ENCODE measurements around the gene ERFE.
"Not testable (repeated sequence)": the region's sequence is repeated elsewhere in the genome, so short reads cannot be mapped to it uniquely, and the experiment has no call there.

Gene ERFE, protein sequence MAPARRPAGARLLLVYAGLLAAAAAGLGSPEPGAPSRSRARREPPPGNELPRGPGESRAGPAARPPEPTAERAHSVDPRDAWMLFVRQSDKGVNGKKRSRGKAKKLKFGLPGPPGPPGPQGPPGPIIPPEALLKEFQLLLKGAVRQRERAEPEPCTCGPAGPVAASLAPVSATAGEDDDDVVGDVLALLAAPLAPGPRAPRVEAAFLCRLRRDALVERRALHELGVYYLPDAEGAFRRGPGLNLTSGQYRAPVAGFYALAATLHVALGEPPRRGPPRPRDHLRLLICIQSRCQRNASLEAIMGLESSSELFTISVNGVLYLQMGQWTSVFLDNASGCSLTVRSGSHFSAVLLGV

GRCh38 chr2:238158509-238159070, at the start of gene ERFE:
Gene ERFE, plus strand, starts transcription at chr2:238158970. Its CDS starts 38 bp downstream, at chr2:238159008.
- DNase-seq (ENCODE audit: low read depth in 2 of 2) = peak; percentile 40 to 56

- DNase-seq (ENCODE audit: low read depth in 2 of 2) = no peak
These were observed 45.2 kb upstream of the ERFE start for GRCh38 chr2:238113611-238114010.

DNA sequence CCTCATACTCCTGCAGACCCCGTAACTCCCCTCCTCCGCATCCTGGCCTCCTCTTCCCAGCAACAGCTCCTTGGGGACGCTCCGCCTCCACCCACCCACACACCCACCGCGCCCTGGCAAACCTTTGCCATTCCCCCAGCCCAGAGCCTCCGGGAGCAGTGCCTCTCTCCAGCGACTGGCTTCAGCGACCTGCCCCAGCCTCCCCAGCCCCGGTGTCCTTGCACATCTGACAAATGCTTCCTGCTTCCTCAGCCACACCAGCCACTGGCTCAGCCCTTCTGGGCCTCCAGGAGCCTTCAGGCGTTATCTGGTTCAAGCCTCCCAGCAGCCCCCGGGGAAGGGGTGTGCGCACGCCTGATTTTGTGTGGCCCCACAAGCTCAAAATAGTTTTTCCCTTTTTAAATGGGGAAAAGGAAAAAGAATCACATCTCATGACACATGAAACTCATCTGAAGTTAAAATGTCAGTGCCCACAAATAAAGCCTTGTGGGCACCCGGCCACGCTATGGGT, 44.4 kb upstream of the ERFE start:
- DNase-seq (ENCODE audit: low read depth in 2 of 2) = no peak

DNA sequence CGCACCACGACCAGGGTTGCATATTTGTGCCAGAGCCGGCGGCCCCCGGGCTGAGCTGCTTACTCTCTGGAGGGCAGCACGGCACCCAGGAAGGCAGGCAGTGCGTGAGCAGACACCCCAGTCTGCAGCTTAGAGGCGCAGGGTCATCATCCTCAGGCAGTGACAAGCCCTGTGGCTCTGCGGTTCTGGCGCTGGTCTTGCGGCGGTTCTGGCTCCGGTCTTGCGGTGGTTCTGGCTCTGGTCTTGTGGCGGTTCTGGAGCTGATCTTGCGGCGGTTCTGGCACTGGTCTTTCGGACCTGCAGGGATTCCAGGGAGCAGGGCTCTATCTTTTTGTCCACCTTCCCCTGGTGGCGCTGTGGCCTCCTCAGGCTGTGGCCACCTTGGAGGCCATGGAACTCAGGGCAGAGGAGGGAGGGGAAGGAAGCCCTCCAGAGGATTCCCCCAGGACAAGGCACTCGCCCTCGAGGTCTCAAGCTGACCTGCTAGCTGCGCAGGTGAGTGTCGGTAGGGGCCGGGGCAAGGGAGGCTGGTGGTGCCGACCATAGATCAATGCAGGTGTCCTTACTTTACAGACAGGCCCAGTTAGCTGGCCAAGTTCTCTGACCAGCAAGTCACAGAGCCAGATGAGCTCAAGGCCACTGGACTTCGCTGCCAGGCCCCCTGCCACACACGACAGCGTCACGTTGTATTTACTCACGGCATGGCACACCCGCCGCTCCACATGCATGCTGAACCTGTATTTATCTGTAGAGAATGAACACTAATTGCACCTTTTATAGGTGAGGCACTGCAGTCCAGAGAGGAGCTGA, 43.7 kb upstream of the ERFE start:
- DNase-seq (ENCODE audit: low read depth in 2 of 2) = no peak

DNA sequence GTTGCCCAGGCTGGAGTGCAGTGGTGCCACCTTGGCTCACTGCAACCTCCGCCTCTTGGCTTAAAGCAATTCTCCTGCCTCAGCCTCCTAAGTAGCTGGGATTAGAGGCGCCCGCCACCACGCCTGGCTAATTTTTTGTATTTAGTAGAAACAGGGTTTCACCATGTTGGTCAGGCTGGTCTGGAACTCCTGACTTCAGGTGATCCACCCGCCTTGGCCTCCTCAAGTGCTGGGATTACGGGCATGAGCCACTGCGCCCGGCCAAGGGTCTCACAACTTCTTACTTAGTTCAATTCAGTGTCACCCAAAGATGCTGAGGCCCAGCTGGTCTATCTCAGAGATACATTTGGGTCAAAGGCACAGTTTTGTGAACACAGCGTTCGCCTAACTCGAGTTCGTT, 43.1 kb upstream of the ERFE start:
- not testable (repeated sequence) for DNase-seq (ENCODE audit: low read depth in 2 of 2)

- DNase-seq (ENCODE audit: low read depth in 2 of 2) = no peak
These were observed 42.2 kb upstream of the ERFE start for GRCh38 chr2:238116298-238117198.

DNA sequence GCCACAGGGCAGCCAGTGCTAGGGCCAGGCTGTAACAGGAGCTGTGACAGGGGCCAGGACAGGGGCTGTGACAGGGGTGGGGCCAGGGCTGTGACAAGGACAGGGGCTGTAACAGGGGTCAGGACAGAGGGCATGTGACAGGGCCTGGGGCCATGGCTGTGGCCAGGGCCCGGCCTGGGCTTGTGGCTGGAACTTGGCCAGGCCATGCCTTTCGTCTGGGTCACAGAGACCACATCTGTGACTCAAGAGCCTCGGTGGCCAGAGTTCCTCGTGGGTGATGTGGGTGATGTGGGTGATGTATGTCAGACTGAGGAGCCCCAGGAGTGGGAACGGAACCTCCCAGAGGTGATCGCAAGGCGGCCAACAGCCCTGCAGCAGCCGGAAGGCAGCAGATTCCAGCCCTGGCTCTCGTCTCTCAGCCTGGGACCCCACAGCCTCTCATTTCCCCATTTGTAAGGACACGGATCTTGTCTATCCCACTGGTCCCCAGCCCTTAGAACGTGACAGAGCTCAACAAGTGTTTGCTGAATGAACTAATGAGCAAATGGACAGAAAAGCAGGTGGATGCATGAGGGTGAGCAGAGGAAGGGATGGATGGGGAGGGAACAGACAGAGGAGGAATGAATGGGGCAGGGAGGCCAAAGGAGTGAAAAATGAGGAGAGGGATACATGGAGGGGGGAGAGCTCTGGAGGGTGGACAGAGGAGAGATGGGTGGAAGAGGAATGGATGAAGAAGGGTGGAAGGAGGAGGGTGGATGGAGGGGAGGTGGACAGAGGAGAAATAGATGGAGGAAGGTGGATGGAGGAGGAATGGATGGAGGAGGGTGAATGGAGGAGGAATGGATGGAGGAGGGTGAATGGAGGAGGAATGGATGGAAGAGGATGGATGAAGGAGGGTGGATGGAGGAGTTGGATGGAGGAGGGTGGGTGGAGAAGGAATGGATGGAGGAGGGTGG, 41.3 kb upstream of the ERFE start:
- DNase-seq (ENCODE audit: low read depth in 2 of 2) = no peak

DNA sequence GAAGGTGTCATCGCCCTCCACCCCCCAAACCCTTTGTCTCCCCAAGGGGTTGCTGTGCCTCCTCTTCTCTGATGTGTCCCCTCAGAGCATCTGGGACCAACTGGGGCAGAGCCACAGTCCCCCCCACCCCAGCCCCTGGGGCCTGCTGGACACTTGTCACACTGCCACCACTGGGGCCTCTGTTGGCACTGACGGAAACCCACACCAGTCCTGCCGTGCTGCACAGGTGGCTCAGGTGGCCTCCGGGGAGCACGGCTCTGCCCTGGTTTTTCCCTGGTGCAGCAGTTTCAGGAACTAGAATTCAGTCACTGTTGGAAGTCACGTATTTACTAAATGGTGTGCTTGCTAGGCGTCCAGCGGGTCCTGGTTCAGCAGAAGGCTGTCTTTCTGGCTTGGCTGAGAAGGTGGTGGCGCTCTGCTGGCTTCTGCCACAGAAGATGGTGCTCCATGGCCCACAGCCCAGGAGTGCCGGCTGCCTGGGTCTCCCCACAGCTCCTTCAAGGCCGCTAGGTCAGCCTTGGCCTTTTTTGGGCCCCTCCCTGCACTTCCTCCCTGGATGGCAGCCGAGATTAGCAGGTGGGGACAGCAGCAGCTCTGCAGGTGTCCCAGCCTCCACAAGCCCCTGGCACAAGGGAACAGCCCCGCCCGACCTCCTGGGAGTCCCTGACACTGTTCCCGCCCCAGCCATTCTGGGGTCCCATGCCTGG, 38.9 kb upstream of the ERFE start:
- no peak for DNase-seq (ENCODE audit: low read depth in 2 of 2)

GRCh38 chr2:238120463-238121298, 38.1 kb upstream of the ERFE start:
- no peak for DNase-seq (ENCODE audit: low read depth in 2 of 2)

GRCh38 chr2:238121511-238122286, 37.1 kb upstream of the ERFE start:
- DNase-seq (ENCODE audit: low read depth in 2 of 2) = no peak

DNA sequence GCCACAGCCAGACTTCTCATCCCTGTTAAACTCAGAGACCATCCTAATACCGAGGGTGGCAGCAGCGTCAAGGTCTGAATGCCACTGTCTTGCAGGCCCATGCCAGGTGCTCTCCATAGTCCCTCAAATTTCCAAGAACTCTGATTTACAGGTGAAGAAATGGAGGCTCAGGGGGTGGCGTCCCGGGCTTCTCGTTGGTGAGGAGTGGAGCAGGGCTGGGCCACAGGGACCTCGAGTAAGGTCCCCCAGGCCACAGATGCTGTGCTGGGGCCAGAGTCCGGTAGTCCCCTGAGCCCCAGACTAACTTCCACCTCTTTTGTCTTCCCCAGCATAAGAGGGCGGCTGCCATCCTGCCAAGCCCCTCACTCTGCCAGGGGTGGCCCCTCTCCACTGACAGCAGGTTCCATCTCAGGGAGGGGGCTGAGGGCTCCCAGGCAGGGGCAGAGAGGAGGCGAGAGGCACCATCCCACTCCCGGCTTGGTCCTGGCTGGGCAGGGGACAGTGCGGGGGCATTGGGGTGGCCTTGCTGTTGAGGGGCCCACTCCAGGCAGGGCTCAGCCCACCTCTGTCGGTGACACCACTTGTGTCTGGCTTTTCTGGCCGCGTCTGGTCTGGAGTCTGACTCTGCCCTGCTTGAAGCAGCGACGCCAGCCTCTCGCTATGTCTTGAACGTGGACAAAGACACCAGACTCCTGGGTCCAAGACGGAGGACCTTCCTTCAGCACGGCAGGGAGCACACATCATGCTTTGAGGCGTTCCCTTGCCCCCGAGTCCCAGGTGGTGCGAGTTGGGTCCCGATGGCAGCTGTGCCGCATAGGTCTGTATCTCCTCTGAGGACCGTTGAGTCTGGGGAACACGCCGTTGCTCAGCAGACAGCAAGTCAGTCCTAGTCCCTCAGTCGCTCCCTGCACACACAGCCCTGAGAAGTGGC, 36.2 kb upstream of the ERFE start:
- no peak for DNase-seq (ENCODE audit: low read depth in 2 of 2)

DNA sequence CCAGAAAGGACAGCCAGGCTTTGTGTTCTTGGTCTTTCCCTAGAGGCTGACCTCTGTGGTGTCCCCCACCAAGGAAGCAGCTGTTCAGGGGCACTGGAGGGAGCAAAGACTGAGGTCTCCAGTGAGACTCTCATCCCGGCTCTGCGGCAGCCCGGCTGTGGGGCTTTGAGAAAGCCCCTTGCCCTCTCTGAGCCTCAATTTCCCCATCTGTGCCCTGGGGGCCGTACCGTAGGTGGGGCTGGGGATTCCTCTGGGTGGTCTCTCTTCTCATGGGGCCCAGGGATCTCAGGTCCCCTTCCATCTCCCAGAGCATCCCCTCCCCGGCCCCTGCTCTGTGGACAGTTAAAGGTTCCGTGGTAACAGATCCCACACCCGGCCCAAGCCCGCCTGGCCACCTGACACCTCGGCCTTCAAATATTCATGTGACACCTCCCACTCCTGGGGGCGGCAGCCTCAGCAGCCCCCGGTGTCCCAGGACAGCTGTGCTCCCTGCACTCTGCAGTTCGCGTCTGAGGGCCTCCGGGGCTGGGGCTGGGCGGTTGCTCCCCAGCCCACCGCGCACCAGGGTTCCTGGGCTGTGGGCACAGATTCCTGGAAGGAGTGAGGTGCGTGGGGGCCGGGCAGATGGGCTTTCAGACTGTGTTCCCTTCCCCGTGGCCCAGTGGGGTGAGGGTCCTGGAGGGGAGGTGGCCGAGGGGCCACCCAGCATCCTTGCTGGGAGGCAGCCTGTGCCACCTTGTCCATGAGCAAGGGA, 35.4 kb upstream of the ERFE start:
- no peak for DNase-seq (ENCODE audit: low read depth in 2 of 2)

DNA sequence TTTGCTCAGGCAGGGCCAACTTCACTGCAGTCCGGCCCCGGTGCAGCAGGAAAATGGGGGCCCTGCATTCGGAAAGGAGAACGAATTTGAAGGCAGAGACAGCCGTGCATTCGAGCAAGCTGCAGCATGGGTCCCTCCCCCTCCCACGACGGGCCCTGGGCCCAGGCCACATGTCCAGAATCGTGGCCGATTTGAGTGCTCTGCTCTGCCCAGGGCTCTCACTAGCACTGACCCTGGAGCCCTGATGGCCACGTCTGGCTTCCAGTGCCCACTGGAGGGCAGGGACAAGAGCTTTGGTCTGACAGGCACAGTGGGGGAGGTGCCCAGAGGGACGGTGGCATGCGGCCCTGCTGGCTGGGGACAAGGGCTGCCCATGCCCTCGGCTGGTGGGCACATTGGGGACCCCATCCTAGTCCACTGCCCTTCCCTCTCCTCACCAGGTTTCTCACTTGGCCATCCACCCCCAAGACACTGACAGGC, 34.7 kb upstream of the ERFE start:
- no peak for DNase-seq (ENCODE audit: low read depth in 2 of 2)

DNA sequence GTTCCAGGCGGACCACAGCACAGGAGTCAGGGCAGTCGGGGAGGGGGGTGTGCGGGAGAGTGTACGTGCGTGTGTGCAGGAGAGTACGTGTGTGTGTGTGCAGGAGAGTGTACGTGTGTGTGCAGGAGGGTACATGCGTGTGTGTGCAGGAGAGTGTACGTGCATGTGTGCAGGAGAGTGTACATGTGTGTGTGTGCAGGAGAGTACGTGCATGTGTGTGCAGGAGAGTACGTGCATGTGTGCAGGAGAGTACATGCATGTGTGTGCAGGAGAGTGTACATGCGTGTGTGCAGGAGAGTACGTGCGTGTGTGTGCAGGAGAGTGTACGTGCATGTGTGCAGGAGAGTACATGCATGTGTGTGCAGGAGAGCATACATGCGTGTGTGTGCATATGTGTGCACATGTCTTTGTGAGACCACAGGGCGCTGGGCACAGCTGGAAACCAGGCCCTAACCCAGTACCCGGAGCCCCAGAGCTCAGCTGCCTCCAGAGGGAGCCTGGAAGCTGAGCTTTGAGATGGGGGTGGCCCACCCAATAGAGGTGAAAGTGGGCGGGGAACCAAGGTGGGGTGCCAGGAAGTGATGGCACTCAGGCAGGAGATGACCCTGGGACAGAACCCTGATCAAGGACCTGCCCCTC, 34.2 kb upstream of the ERFE start:
- DNase-seq (ENCODE audit: low read depth in 2 of 2) = no peak

DNA sequence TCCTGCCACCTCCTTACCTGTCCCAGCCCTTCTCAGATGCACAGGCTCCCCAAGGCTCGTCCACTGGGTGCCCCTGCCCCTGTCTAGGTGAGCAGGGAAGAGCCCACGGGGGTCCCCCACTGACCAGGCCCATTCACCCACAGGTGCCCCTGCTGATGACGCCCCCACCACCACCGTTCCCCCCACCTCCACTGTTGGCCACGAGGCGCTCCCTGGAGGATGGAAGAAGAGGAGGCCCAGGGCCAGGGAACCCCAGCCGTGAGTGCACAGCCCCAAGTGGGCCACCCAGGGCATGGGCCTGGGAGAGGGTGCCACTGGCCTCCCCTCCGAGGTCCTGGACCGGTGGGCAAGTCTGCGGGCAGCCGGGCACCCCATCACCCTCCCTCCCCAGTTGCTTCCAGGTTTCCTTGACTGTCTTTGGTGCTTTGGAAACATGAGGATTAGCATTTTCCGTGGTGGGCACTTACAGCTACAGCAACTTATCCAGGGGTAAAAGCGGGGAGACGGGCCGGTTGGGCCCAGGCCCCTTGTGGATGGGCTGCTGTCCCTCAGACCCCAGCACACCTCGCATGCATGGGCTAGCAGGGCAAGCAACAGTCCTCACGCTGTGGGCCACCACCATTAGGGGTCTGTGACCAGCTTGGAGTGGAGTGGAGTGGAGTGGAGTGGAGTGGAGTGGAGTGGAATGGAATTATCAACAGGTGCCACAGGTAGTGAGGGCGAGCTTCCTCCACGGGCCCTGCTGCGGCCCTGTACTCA, 33.5 kb upstream of the ERFE start:
- DNase-seq (ENCODE audit: low read depth in 2 of 2) = no peak
